Smooth muscle cell (in vitro differentiated cells): Measurements from ENCODE around the gene STIM1. TPM values are rescaled to one million over a fixed set of nuclear protein-coding genes. Genes with fewer than 3 reads are reported as not detected.
"Not testable (repeated sequence)": the region's sequence is repeated elsewhere in the genome, so short reads cannot be mapped to it uniquely, and the experiment has no call there.

Source experiments
- DNase-seq: peaks from one replicate; lab custom pipeline; 2025; ENCODE audit not compliant: unreplicated experiment; lab: John Stamatoyannopoulos, UW
- H2AFZ ChIP-seq: fragments of 200-600 bp; sonication (generic); 2 replicates; pipeline ENCODE4 v1.6.0; 2016; ENCODE audit warnings: antibody characterized with exemption, low read depth, mild to moderate bottlenecking
- H3F3A ChIP-seq: fragments of 200-600 bp; sonication (generic); 2 replicates; pipeline ENCODE4 v1.6.0; 2017; ENCODE audit warnings: antibody characterized with exemption, low read depth
- H3K27ac ChIP-seq: fragments of 200-600 bp; sonication (generic); 2 replicates; pipeline ENCODE4 v1.5.1; 2016; ENCODE audit warnings: low read depth, mild to moderate bottlenecking
- H3K27me3 ChIP-seq: fragments of 200-600 bp; sonication (generic); 2 replicates; pipeline ENCODE4 v1.6.1; 2016; ENCODE audit warnings: low read depth, mild to moderate bottlenecking
- H3K36me3 ChIP-seq: fragments of 200-600 bp; sonication (generic); 2 replicates; pipeline ENCODE4 v1.5.1; 2016; ENCODE audit warnings: low read depth
- H3K4me1 ChIP-seq: fragments of 200-600 bp; sonication (generic); 2 replicates; pipeline ENCODE4 v1.5.1; 2016; ENCODE audit warnings: low read depth
- H3K4me2 ChIP-seq: fragments of 200-600 bp; sonication (generic); 2 replicates; pipeline ENCODE4 v1.6.0; 2016; ENCODE audit warnings: mild to moderate bottlenecking
- H3K4me3 ChIP-seq: fragments of 200-600 bp; sonication (generic); 2 replicates; pipeline ENCODE4 v1.5.1; 2016; ENCODE audit warnings: mild to moderate bottlenecking
- H3K79me2 ChIP-seq: fragments of 200-600 bp; sonication (generic); 2 replicates; pipeline ENCODE4 v1.6.0; 2016; ENCODE audit warnings: low read depth, mild to moderate bottlenecking
- H3K9ac ChIP-seq: fragments of 200-600 bp; sonication (generic); 2 replicates; pipeline ENCODE4 v1.6.0; 2016; ENCODE audit warnings: low read depth
- H3K9me3 ChIP-seq: fragments of 200-600 bp; sonication (generic); replicated peaks from 2 replicates; pipeline ENCODE4 v1.5.1; 2016; ENCODE audit warnings: low read depth
- H4K20me1 ChIP-seq: fragments of 200-600 bp; sonication (generic); 2 replicates; pipeline ENCODE4 v1.6.0; 2016; ENCODE audit warnings: low read depth
- CTCF ChIP-seq: fragments of 200-600 bp; sonication (generic); IDR thresholded peaks from 2 replicates; pipeline ENCODE4 v1.5.1; 2017; ENCODE audit warnings: borderline replicate concordance, mild to moderate bottlenecking, antibody characterized with exemption; ENCODE audit not compliant: insufficient read depth, poor library complexity, severe bottlenecking
- WGBS: methylation state at CpG from one replicate; pipeline ENCODE4 v1.1.7; 2016; ENCODE audit warnings: low lambda C conversion rate; 5-methylcytosine and 5-hydroxymethylcytosine counted together
- polyA plus RNA-seq: library from polyadenylated mRNA; unstranded; fragments of >200 nt; fragmentation: Nextera tagmentation; extraction: Ambion mirVana; gene quantifications from 2 replicates; pipeline ENCODE4 v1.2.1, GENCODE V29; 2016
- total RNA-seq: library from RNA; depleted of rRNA; stranded (reverse); fragments of >200 nt; gene quantifications from 2 replicates; pipeline ENCODE4 v1.2.3, GENCODE V29; 2014

Gene STIM1
- total and polyA plus RNA-seq, 2 experiments from 2014 or later = 15.3 to 31.5 TPM

- Histone ChIP-seq H4K20me1 (no peaks in the 10 kb centered on the region), H3K36me3 (no peaks in the 10 kb centered on the region), H2AFZ (no peak overlapping the region), H3K4me1 (no peaks in the 10 kb centered on the region), H3F3A (no peaks in the 10 kb centered on the region), H3K79me2 (no peaks in the 10 kb centered on the region), H3K27ac (no peak overlapping the region), H3K9me3 (no peaks in the 10 kb centered on the region), H3K27me3 (no peaks in the 10 kb centered on the region), H3K9ac (no peak overlapping the region), H3K4me2 (no peak overlapping the region), H3K4me3 (no peak overlapping the region)
- DNase-seq = no peak
- WGBS = 100% methylated on average over 1 of the region's 1 CpG
- TF ChIP-seq CTCF = no peak
These were observed 45.9 kb upstream of the STIM1 start for GRCh38 chr11:3809624-3809928.

GRCh38 chr11:3810446-3810845 lies 45.0 kb upstream of the STIM1 start:
- no peak for DNase-seq
- Histone ChIP-seq H3K9ac (no peak overlapping the region), H3K9me3 (no peaks in the 10 kb centered on the region), H3K4me3 (no peak overlapping the region), H4K20me1 (no peaks in the 10 kb centered on the region), H3K27me3 (no peaks in the 10 kb centered on the region), H3K4me2 (no peak overlapping the region), H3K79me2 (no peaks in the 10 kb centered on the region), H3K27ac (no peak overlapping the region), H3F3A (no peaks in the 10 kb centered on the region), H2AFZ (no peak overlapping the region), H3K36me3 (no peaks in the 10 kb centered on the region), H3K4me1 (no peaks in the 10 kb centered on the region)
- WGBS = 73% methylated on average over 3 of the region's 3 CpGs
- no peak for TF ChIP-seq CTCF

GRCh38 chr11:3810951-3811350 lies 44.5 kb upstream of the STIM1 start:
- H3K36me3 ChIP-seq = no peaks in the 10 kb centered on the region
- TF ChIP-seq CTCF = no peak
- no peaks in the 10 kb centered on the region for H3F3A ChIP-seq
- no peak overlapping the region for H2AFZ ChIP-seq
- H3K4me3 ChIP-seq = no peak overlapping the region
- H3K27ac ChIP-seq = no peak overlapping the region
- no peaks in the 10 kb centered on the region for H3K4me1 ChIP-seq
- H3K79me2 ChIP-seq = no peaks in the 10 kb centered on the region
- H3K9ac ChIP-seq = no peak overlapping the region
- no peak overlapping the region for H3K4me2 ChIP-seq
- WGBS = 96% methylated on average over 4 of the region's 4 CpGs
- H3K27me3 ChIP-seq = no peaks in the 10 kb centered on the region
- no peaks in the 10 kb centered on the region for H4K20me1 ChIP-seq
- no peaks in the 10 kb centered on the region for H3K9me3 ChIP-seq
- no peak for DNase-seq

- not testable (repeated sequence) for H3K4me1 ChIP-seq, H3K79me2 ChIP-seq, H3K9ac ChIP-seq, H3K9me3 ChIP-seq, H2AFZ ChIP-seq, H4K20me1 ChIP-seq, H3K27me3 ChIP-seq, H3K27ac ChIP-seq, H3K36me3 ChIP-seq, H3F3A ChIP-seq, H3K4me3 ChIP-seq, DNase-seq, H3K4me2 ChIP-seq
- WGBS = 93% methylated on average over 5 of the region's 5 CpGs
These were observed 40.6 kb upstream of the STIM1 start for GRCh38 chr11:3814832-3815231.
